ENCODE data around the gene LRRC27. TPM values are rescaled to one million over a fixed set of nuclear protein-coding genes. Genes with fewer than 3 reads are reported as not detected.
A peak's percentile ranks its signal among the peaks of the same experiment; 100 is the strongest.

Gene LRRC27
- total and polyA plus RNA-seq, 2 of the 4 experiments (the other 2 are of a cell fraction): 3.8 to 5.3 TPM

GRCh38 chr10:132397671-132398565 lies 65.9 kb downstream of the LRRC27 start (continued):
- TF ChIP-seq ELK1 (IDR thresholded peaks at IDR 0.05; ENCODE audit: borderline replicate concordance, low read depth, low read length) (no peak), CEBPB (IDR thresholded peaks at IDR 0.05; ENCODE audit: low read depth, low read length) (no peak)

GRCh38 chr10:132398566-132398991 lies 66.6 kb downstream of the LRRC27 start:
- H4K91ac ChIP-seq (ENCODE audit: insufficient read depth, low read depth, low read length): no peak overlapping the region
- H3K4me3 ChIP-seq (ENCODE audit: insufficient read depth, low read depth, low read length): no peak overlapping the region
- dilution Hi-C loops (cut with HindIII; ENCODE audit: low sequenced_read_pairs, unreplicated experiment) (no loop called here), in situ Hi-C loops (cut with MboI; ENCODE audit: low sequenced_read_pairs) (loop anchor here (10.0 kb wide), 1 partner anchor 236 kb away; no protein-coding TSS in a partner anchor), intact Hi-C loops (cut with micrococcal nuclease) (loop anchor here (5.0 kb wide), 1 partner anchor 119 kb away; no protein-coding TSS in a partner anchor)
- H3K4me1 ChIP-seq (ENCODE audit: control insufficient read depth, insufficient read depth, low read length): peaks cover 15% of the 10 kb centered on the region
- WGBS, 2 experiments (ENCODE audit: extremely low coverage in 2 of 2, insufficient read length in 1 of 2): 100% methylated on average over 3 of the region's 13 CpGs; no CpG with 5 or more reads in 1 of the 2 experiments
- H2BK20ac ChIP-seq (ENCODE audit: low read depth, low read length): no peak overlapping the region
- no peak overlapping the region for H2AK9ac ChIP-seq (replicated peaks; ENCODE audit: low read depth, low read length, poor library complexity)
- TF ChIP-seq CHD1 (IDR thresholded peaks at IDR 0.05; ENCODE audit: low read depth, low read length) (no peak), MAZ (IDR thresholded peaks at IDR 0.05; ENCODE audit: borderline replicate concordance, low read depth, low read length) (no peak), RFX5 (IDR thresholded peaks at IDR 0.05; ENCODE audit: low read depth, low read length) (no peak)
- ATAC-seq (ENCODE audit: low read depth) (no peak), DNase-seq (no peak)
- H3K56ac ChIP-seq (ENCODE audit: extremely low read depth, insufficient read depth, low read length): no peak overlapping the region
- no peak overlapping the region for H3K23ac ChIP-seq (ENCODE audit: low read depth, low read length)
- H3K79me1 ChIP-seq (ENCODE audit: low read depth in 1 of 2, low read length in 2 of 2): peaks cover 6 to 25% of the 10 kb centered on the region in 2 experiments; a peak in 3 of 4 replicates
- H3K9ac ChIP-seq (ENCODE audit: low read depth, low read length): no peak overlapping the region
- H3K14ac ChIP-seq (replicated peaks; ENCODE audit: low read depth, low read length): no peak overlapping the region
- 0 out of 2 replicates have a peak, but pooled peaks cover 5% of the 10 kb centered on the region for H3K9me1 ChIP-seq (ENCODE audit: insufficient read depth, low read length)
- CTCF ChIA-PET: no interaction called here
- H3K9me3 ChIP-seq (ENCODE audit: control insufficient read depth, insufficient read depth, low read length): no peaks in the 10 kb centered on the region
- H2BK15ac ChIP-seq (ENCODE audit: low read depth, low read length): no peak overlapping the region
- no peak overlapping the region for H2BK120ac ChIP-seq (ENCODE audit: low read depth, low read length)
- H3K36me3 ChIP-seq (ENCODE audit: control insufficient read depth, insufficient read depth, low read length): no peaks in the 10 kb centered on the region
- no TSS peak for BruUV-seq (replicated peaks)
- no peak overlapping the region for H3K27ac ChIP-seq (ENCODE audit: insufficient read depth, low read length)
- no peaks in the 10 kb centered on the region for H3K27me3 ChIP-seq (ENCODE audit: control insufficient read depth, insufficient read depth, low read length)
- peaks cover 3% of the 10 kb centered on the region for H4K20me1 ChIP-seq (ENCODE audit: insufficient read depth, low read length)
- no peak overlapping the region for H4K5ac ChIP-seq (ENCODE audit: low read depth, low read length)
- H2AFZ ChIP-seq (replicated peaks; ENCODE audit: low read length, poor library complexity): peak overlapping the region; percentile 38
- POLR2A ChIA-PET (ENCODE audit: unreplicated experiment): no interaction called here
- H3K4ac ChIP-seq (ENCODE audit: low read depth, low read length): no peak overlapping the region
- H4K8ac ChIP-seq (ENCODE audit: low read depth in 2 of 2, low read length in 2 of 2): no peak overlapping the region
- H3K4me2 ChIP-seq (ENCODE audit: low read depth, low read length): no peak overlapping the region; the same call in 1 of the 2 replicates
- H2AK5ac ChIP-seq (ENCODE audit: low read depth, low read length): no peak overlapping the region
- H3K18ac ChIP-seq (ENCODE audit: low read depth, low read length): no peak overlapping the region
- no peak overlapping the region for H2BK5ac ChIP-seq (ENCODE audit: low read depth, low read length, poor library complexity, severe bottlenecking)
